NCI-H1930 (cell line): ENCODE results near the gene PPRC1.
A peak's percentile ranks its signal among the peaks of the same experiment; 100 is the strongest.

Experiments
- DNase-seq, 2 experiments: peaks; one replicate each; lab custom pipeline; 2025; lab: John Stamatoyannopoulos, UW

The PPRC1 gene

DNA sequence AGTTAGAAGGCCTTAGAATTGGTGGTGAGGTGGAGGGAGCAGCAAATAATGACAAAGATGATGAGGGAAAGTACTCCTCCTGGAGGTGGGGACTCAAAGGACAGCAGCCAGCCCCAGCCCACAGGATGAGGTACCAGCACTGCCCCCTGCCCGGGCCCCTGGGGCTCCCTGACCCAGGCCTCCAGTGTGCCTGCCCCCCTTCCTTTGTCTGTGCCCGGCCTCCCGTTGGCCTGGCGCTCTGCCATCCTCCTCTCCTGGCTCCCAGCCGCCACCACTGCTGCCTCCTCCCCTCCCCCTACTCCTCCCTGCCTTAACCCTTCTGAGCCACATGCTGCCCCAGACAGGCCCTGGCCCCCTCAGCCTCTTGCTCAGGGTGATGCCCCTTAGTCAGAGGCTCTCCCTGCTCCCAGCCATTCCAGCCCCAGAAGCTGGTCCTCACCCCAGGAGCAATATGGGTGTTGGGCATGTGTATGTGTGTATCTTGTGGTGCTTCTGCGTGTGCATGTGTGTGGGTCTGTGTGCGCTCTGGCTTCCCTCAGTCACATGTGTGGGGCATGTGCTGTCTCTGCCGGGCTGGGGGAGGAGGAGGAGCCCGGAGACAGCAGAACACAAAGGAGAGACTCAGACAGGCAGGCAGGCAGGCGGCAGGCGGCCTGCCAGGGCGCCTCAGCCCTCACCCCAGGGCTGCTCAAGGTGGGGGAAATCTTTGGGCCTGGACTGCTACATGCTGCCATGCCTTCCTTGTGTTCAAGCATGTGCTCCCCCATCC, 15.3 kb upstream of the PPRC1 start:
- DNase-seq: no peak

- no peak for DNase-seq
Measured at GRCh38 chr10:102118867-102119266, 14.0 kb upstream of the PPRC1 start.

DNA sequence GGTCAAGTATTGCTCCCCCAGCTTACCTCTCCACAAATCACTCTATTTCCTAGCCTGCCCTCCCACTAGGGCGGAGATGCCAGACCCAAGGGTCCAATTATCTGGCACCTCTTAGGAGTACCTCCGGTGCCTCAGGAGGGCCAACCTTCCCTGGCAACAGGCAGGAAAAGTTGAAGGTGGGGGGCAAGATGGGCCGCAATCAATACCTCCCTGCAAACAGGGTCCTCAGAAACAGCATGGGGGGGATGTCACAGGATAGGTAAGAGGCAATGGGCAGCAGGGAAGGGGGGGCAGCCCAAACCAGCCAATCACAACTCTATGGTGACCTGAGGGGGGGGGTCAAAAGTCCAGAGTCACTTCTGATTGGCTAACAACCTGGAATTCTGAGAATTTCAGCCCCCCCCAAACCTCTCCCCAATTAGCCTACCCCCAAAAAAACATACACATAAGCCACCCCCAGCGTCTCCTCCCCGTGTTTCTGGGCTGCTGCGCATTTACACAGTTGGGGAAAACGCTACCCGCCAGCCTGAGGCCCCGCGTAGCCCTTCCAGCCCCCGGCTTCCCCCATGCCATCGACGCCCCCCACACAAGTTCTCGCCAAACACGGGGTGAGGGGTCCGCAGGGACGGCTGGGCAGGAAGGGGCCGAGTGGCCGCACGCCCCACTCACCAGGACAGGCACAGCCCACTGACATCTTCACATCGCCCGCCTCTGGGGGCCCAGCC, 13.3 kb upstream of the PPRC1 start:
- DNase-seq: no peak

GRCh38 chr10:102120142-102120990, 12.5 kb upstream of the PPRC1 start, which contains the start of gene LDB1:
Gene LDB1, minus strand, starts transcription at chr10:102120368. Its CDS starts 258 bp downstream, at chr10:102120110.
- peak; percentile 64 to 74 for DNase-seq

DNA sequence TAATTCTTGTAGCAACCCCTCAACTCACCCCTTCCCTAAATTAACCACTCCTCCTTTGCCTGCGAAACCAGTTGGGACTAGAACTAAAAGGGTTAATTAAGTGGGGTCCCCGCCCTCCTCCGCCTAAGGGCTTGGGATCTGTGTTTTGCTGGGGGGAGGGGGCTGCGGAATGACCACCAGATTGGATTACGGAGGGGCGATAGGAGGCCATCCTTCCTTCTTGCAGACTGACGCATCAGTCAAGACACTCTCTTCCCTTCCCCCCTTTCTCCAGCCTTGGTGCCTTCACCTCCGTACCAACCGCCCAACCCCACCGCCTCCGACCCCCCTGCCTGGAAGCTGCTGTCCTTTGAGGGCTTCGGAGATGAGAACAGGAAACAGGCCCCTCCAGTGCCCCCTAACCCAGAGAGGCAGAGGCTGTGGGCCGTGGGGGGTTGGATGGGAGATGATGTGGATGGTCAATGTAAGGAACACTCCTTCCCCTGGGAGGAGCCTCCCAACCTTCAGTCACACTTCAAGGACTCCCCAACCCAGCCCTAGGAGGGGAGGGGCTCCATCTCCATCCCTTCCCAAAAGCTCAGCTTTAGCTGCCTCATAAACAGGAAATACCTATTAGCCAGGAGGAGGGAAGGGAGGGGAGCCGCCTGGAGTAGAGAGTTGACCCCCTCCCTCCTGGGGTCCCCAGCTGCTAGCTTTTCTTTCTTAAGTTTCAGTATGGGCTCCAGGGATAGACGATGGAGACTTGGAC, 11.7 kb upstream of the PPRC1 start:
- DNase-seq: no peak

GRCh38 chr10:102121739-102122372, 11.0 kb upstream of the PPRC1 start:
- DNase-seq: no peak

GRCh38 chr10:102122450-102122849, 10.4 kb upstream of the PPRC1 start:
- DNase-seq: no peak

GRCh38 chr10:102123223-102123622, 9.6 kb upstream of the PPRC1 start:
- no peak for DNase-seq

DNA sequence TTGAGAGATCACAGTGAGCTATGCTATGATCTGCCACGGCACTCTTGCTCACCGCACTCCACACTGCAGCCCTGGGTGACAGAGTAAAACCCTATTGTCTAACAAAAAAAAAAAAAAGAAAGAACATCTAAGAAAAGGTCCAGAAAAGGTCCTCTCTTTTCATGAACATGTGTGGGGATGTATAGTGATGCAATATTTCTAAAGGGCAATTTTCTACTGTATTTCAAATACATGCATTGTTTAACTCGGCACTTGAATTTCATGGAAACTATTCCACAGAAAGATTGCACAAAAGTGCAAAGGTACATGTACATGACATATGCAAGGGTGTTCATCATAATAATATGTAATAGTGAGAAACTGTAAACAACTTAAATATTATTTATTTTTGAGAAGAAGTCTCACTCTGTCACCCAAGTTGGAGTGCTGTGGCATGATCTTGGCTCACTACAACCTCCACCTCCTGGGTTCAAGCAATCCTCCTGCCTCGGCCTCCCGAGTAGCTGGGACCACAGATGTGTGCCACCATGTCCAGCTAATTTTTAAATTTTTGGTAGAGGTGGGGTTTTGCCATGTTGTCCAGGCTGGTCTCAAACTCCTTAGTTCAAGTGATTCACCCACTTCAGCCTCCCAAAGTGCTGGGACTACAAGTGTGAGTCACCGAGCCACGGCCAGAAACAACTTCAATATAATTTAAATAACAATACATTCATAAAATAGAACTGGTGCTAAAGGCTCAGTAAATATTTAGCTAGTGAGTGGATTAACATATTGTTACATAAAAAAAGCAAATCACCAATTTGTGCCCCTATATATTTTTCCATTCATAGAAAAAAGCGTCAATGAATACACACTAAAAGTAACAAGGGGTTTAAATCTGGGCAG, 1.3 kb upstream of the PPRC1 start:
- DNase-seq: no peak

- no peak for DNase-seq
Measured at GRCh38 chr10:102132193-102132562, 662 bp upstream of the PPRC1 start.

DNA sequence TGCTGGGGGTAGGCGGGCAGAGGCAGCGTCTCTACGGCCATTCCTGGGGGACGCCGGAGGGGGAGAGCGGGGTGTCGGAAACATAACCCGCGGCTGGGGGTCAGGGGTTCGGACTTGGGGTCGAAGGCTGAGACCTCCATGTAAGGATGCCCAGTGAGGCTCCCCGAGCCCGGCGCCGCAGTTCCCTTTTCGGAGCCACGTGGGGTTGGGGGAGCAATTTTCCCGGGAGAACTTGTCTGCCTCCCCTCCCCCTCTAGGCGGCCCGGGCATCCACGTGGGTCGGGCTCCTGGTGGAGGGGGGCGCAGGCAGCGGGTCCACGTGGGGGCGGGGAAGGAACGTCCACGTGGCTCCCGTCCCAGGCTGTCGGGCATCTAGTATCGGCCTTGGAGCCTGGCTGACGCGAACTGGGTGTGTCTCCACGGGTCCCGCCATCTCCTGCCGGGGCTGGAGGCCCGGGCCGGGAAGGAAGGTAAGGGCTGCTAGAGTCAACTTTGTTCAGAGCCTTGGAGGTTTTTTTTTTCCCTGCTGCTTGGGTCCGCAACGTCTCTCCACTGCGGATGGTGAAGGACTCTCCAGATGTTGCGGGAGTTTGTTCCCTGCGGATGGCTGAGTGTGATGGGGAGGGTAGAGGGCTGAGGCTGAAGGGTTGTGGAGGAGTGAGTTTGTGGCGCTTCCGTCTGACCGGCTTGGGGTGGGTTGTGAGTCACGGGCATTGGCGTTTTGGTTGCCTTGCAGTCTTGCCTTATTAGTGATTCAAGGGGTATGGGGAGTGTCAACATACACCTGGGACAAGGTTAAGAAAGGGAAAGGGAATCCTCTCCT, 744 bp downstream of the PPRC1 start:
- DNase-seq: no peak

DNA sequence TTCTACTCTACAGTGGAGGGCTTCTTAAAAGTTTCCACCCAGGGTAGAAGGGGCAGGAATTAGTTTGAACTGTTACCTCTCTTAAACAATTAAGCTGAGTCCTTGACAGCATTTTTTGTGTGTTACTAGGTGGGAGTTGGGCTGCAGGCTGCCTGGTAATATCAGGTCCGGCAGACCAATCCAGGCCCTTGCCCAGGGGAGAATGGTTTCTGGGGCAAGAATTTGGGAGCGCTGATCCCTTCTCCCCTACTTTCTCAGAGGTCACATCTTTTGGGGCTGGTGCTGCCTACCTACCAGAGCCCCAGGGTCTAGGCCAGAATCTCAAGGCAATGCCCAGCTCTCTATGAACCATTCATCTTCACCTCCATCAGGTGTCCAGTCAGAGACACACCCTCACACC, 1.6 kb downstream of the PPRC1 start:
- DNase-seq: no peak

DNA sequence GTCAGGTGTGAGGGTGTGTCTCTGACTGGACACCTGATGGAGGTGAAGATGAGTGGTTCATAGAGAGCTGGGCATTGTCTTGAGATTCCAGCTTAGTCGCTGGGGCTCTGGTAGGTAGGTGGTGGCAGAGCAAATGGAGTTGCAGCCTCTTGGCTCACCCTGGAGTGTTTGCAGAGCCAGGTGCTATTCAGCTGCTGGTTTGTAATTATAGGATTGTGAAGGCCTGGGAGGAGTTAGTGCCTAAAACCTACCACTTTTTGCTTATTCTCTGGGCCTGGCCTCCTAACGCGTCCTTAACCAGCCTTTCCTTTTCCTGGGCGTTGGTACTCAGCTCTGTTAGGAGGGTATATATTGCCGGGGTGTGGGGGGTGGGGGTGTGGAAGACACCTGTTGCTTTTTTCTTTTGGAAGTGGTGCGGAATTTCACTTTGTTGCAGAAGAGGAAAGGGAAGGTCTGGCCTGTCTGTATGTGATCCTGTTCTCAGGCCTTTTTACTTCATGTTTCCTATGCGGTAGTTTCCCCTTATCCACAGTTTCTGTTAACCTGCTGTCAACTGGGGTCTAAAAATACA, 3.2 kb downstream of the PPRC1 start:
- DNase-seq: no peak

DNA sequence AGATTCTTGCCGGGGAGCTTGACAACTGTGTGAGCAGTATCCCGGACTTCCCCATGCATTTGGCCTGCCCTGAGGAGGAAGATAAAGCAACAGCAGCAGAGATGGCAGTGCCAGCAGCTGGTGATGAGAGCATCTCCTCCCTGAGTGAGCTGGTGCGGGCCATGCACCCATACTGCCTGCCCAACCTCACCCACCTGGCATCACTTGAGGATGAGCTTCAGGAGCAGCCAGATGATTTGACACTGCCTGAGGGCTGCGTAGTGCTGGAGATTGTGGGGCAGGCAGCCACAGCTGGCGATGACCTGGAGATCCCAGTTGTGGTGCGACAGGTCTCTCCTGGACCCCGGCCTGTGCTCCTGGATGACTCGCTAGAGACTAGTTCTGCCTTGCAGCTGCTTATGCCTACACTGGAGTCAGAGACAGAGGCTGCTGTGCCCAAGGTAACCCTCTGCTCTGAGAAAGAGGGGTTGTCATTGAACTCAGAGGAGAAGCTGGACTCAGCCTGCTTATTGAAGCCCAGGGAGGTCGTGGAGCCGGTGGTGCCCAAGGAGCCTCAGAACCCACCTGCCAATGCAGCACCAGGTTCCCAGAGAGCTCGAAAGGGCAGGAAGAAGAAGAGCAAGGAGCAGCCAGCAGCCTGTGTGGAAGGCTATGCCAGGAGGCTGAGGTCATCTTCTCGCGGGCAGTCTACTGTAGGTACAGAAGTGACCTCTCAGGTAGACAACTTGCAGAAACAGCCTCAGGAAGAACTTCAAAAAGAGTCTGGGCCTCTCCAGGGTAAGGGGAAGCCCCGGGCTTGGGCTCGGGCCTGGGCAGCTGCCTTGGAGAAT, 6.7 kb downstream of the PPRC1 start:
- DNase-seq: no peak

DNA sequence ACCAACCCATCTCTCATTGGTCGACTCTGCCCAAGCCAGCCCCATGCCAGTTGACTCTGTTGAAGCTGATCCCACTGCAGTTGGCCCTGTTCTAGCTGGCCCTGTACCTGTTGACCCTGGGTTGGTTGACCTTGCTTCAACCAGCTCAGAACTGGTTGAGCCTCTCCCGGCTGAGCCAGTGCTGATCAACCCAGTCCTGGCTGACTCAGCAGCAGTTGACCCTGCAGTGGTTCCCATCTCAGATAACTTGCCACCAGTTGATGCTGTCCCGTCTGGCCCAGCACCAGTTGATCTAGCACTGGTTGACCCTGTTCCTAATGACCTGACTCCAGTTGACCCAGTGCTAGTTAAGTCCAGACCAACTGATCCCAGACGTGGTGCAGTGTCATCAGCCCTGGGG, 7.4 kb downstream of the PPRC1 start:
- DNase-seq: no peak

DNA sequence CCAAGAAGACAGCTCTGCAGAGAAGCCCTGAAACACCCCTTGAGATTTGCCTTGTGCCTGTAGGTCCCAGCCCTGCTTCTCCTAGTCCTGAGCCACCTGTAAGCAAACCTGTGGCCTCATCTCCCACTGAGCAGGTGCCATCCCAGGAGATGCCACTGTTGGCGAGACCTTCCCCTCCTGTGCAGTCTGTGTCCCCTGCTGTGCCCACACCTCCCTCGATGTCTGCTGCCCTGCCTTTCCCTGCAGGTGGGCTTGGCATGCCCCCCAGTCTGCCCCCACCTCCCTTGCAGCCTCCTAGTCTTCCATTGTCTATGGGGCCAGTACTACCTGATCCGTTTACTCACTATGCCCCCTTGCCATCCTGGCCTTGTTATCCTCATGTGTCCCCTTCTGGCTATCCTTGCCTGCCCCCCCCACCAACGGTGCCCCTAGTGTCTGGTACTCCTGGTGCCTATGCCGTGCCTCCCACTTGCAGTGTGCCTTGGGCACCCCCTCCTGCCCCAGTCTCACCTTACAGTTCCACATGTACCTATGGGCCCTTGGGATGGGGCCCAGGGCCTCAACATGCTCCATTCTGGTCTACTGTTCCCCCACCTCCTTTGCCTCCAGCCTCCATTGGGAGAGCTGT, 8.2 kb downstream of the PPRC1 start:
- DNase-seq: no peak

DNA sequence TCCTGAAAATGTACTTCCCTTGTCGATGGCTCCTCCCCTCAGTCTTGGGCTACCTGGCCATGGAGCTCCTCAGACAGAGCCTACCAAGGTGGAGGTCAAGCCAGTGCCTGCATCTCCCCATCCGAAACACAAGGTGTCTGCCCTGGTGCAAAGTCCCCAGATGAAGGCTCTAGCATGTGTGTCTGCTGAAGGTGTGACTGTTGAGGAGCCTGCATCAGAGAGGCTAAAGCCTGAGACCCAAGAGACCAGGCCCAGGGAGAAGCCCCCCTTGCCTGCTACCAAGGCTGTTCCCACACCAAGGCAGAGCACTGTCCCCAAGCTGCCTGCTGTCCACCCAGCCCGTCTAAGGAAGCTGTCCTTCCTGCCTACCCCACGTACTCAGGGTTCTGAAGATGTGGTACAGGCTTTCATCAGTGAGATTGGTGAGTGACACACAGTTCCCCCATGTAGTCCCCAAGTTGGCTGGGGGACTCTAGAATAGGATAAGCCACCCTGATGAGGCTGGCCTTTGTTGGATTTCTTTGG, 8.8 kb downstream of the PPRC1 start:
- DNase-seq: no peak
